HG02943 (cell line): ENCODE measurements around the gene ECE1.
A peak's percentile ranks its signal among the peaks of the same experiment; 100 is the strongest.
"Not testable (repeated sequence)": the region's sequence is repeated elsewhere in the genome, so short reads cannot be mapped to it uniquely, and the experiment has no call there.

Experiments used
- ATAC-seq: cut with Tn5 transposase; IDR thresholded peaks from one replicate; pipeline ENCODE4 v1.9.1; 2021; ENCODE audit warnings: mild to moderate bottlenecking, low read depth, moderate library complexity; ENCODE audit not compliant: unreplicated experiment

ECE1 gene

DNA sequence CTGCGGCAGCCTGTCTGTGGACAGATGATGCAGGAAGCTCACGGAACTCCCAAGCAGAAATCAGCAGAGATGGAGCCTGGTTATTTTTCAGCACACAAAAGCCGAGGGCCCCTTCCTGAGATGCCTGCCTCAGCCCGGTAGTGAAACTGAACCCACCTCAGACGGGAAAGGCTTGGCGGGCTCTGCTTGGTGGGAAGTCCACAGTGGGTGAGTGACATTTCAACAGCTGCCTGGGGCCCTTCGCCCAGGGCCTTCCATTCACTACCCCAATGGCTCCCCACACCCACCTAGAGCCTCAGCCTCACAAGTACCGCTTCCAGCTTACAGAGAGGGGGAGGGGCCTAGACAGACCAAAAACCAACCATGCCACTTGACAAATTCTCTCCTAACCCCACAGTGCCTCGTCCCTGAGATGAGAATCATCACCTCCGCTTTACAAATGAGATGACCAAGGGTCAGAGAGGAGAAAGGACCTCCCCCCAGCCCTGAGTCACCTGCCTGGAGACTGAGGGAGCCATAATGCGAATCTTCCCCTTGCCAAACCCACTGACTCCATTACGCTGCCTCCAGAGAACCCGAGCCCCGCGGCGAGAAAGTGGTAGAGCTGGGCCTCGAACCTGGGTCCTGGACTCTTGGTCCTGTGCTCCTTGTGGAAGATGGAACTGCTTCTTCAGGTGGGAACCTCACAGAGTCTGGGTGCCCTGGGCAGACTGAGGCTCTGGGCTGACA is 3.4 kb upstream of the ECE1 start:
- peak; percentile 32 for ATAC-seq

DNA sequence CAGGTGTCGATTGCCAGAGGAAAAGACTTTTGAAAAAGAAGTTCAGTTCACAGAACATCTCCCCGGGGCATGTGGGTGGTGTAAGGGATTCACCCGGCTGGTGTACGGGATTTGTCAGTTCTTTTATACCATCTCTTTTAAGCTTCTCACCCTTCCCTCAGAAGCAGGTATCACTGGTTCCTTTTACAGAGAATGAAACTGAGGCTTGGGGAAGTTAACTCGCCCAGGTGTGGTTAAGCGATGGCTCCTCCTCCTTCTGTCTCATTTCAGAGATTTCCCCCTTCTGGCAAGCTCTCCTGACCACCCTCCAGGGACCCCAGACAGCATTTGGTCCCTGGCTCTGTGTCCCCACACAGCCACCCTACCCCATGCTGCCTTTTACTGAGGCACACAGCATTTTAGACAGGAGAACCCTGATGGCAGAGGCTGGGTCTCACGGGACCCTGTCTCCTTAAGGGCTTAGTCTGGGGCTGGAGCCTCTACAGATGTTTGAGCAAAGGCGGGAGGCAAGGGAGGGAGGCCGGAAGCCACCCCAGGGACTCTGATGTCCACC is 2.8 kb upstream of the ECE1 start:
- peak; percentile 29 for ATAC-seq

DNA sequence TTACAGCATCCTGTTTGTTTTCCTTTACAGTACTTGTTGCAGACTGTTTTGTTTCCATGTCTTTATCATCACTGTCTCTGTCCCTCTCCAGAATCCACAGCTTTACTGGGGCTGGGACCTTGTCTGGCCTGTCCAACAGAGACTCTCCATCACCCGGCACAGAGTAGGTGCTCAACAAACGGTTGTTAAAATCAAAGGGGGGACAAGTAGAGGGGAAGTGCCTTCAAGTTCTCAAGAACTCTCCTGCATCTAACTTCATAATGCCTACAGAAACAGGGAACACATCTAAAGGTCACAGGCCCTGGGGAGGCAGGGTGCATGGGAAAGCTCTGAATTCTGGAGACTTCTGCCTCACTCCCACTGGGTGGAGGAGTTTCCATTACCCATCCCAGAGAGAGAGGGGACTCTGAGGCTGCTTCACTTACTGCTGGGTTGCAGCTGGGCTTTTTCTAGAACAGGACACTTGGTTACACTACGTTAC is 2.3 kb upstream of the ECE1 start:
- ATAC-seq, result peak; percentile 4

DNA sequence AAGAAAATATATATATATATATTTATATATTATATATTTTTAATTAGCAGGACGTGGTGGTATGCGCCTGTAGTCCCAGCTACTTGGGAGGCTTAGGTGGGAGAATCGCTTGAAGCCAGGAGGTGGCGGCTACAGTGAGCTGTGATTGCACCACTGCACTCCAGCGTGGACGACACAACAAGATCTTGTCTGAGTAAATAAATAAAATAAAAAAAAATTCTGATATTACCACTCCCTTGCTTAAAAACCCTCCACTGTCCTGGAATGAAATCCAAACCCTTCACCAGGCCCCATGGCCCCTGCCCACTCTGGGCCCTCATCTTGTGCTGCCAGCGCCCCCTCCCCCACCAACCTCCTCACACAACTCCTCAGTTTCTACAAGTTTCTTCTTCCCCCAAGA is 1.7 kb upstream of the ECE1 start:
- ATAC-seq, result no peak

DNA sequence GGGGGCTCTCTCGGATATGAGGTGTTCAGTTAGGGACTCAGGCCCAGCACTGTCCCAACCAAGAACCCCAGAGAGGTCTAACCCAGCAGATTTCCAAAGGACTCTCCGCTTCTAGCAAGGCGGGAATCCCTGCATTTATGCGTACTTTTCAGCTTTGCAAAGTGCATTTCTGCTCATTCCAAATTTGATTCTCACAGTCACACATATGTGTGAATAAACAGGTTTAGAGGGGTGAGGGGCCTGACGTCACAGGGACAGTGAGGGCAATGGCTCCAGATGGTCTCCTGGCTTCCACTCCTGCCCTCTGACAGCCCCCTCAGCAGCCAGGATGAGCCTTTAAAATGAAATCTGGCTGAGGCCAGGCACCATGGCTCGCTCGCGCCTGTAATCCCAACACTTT is 921 bp upstream of the ECE1 start:
- no peak for ATAC-seq

DNA sequence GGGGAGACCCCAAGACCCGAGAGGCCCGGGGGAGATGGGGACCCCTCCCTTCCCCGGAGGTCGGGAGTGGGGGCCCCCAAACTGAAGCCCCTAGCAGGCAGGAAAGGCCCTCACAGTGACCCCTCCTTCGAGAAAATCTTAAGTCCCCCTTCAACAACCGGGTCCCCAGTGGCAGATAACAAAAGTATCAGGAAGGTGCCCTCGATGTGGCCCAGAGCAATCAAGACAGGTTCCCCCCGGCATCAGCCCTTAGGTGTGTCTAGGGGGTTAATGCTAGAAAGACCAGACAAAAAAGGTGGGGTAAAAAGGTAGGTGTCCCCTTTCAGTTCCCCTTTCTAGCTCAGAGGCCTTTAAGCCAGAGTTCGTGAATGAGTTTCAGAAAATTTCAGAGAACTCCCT is 282 bp upstream of the ECE1 start:
- ATAC-seq, result no peak

DNA sequence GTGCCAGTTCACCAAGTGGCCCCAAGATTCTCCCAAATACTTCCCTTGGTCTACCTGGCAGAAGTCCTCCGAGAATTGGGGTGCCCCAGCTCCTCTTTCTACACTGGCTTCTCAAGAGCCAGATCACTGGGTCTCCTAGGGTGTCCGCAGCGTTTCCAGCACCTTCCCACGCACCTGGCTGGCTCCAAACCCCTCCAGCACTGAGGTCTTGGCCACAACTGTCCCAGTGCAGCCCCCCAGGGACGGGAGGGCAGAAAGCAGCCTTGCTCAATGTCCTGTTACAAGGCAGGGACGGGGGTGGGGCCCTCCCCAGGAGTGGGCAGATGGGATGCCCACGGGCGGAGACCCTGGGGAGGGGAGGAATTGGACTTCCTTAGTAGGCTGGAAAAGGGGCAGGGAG is 1.1 kb downstream of the ECE1 start:
- no peak for ATAC-seq

DNA sequence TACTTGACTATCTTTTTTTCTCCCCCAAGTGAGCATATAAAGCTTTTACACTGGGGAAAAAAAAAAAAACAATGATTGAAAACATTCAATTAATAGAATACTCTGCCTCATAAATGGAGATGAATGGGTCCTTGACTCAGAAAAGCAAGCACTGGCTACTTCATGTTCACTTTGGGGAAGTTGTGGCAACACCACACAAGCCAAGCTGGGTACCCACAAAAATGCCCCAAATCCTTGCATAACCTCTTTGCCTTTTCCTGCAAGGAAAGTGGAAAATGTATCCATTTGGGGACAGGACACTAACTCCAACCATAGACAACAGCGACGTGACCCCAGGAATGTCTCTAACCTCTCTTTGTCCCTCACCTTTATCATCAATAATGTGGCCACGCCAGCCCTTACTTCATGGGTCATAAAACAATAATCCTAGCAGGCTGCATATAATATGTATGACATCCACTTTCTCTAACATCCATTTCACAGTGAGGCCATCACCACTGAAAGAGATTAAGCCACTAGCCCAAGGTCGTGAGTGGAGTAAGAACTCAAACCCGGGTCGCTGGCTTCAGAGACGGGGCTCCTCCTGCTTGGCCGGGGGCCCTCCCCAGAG is 2.3 kb downstream of the ECE1 start:
- no peak for ATAC-seq

DNA sequence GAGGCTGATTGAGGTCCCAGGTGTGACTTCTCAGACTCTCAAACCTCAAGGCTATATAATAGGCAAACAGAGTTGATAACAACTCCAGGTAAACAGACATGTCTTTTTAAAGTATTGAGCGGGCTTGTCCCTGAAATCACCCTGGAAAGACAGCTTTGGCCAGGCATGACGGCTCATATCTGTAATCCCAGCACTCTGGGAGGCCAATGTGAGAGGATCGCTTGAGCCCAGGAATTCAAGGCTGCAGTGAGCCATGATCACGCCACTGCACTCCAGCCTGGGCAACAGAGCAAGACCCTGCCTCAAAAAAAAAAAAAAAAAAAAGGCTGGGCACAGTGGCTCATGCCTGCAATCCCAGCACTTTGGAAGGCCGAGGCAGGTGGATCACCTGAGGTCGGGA is 4.9 kb downstream of the ECE1 start:
- not testable (repeated sequence) for ATAC-seq

DNA sequence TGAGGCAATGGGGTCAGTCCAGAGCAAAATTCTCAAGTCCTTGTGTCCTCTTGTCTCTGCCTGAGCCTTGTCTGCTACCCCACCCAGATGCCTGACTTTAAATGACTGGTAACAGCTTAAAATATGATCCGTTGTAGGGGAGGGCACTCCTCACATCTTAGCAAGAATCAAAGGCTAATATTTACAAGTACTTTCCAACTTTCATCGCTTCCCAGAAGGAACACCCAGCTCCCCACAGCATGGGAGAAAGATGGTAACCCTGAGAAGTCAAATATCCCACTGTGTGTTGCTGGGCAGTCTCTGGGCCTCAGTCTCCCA is 5.2 kb downstream of the ECE1 start:
- ATAC-seq, result no peak

DNA sequence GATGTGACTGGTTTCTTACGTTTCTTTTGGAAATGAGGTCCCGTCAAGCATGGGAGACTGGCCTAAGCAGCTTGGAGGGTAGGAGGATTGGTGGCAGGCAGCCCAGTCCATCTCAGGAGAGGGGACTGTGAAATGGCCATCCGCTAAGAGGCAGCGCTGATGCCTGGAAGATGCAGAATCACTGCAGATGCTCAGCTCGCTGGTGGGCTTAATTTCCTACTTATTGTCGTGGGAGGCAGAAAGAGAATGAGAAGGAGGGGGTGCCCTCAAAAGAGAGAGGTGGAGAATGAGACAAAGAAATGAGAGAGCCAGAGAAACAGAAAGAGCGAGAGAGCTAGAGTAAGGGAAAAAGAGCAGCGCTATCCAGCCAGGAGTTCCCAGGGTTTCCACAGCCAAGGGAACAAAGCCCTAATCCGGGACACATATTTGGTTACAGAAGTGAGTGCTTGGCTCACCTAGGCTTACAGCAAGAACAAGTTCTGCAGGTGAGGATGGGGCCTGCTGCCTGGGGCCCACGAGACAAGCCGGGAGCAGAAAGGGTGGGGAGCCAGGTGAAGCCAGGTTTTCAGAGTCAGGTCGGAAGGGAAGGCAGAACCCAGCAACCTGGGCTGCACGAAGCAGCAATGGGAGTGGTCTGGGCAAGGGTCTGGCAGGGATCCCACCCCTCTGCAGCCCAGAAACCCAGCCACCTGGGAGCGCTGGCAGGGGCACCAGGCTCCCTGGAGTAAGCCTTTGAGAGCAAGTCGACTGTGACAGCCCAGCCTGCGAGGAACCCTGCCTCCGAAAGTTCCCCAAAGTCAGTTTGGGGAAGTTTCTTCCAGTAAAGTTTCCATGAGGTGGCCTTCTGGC is 5.8 kb downstream of the ECE1 start:
- ATAC-seq, result no peak

DNA sequence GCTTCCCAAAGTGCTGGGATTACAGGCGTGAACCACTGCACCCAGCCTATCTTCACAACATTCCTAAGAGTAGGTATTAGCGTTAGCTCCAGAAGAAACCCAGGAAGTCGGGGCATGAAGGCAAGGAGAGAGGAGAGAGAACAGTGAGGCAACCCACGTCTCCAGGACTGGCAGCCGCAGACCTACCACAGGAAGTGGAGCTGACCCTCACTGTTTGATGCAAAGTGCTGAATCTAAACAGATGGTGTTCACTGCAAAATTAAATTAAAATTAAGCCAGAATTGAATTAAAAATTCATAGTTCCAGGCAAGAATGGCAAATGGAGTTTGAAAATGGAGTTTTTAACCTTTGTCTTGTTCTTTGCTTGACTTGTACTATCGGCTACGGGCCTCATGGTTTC is 6.7 kb downstream of the ECE1 start:
- ATAC-seq, result no peak

DNA sequence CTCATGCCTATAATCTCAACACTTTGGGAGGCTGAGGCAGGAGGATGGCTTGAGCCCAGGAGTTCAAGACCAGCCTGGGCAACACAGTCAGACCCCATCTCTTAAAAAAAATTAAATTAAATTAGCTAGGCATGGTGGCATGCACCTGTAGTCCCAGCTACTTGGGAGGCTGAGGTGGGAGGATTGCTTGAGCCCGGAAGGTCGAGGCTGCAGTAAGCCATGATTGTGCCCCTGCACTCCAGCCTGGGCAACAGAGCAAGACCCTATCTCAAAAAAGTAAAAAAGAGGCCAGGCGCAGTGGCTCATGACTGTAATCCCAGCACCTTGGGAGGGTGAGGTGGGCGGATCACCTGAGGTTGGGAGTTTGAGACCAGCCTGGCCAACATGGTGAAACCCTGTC is 8.2 kb downstream of the ECE1 start:
- ATAC-seq, result not testable (repeated sequence)

DNA sequence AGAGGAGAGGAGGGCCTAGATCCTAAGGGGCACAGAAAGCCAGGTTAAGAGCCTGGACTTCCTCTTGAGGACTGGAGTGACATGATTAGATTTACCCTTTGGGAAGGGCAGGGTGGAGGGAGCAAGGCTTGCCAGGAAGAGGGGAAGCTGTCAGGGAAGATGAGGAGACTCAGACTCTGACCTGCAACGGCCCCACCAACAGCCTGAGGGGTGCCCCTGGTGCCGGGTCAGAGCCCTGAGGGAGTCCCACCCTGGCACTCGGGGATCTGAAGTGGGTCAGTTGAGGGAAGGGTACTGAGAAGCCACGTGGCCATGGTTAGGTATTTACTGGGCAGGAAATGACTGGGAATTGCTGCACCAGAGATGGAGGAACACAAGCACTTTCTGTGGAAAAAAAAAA is 9.8 kb downstream of the ECE1 start:
- no peak for ATAC-seq

DNA sequence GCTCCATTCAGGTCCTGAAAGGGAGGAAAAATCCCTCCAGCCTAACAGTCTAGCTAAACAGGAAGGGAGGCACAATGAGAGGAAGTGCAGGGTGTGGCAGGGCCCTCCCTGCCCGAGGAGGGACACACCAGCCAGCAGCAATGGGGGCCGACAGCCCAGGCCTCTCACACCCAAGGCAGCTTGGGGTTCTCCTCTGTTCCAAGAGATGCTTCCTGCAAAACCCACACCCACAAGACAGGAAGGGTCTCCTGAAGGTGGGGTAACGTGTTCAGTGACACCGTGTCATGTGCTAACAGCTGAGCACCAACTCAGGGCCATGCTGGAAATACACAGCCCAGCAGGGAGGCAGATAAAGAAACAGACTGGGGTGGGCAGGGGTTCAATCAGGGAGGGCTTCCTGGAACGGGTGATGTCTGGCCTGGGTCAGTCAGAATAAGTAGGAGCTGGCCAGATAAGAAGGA is 10.2 kb downstream of the ECE1 start:
- no peak for ATAC-seq

DNA sequence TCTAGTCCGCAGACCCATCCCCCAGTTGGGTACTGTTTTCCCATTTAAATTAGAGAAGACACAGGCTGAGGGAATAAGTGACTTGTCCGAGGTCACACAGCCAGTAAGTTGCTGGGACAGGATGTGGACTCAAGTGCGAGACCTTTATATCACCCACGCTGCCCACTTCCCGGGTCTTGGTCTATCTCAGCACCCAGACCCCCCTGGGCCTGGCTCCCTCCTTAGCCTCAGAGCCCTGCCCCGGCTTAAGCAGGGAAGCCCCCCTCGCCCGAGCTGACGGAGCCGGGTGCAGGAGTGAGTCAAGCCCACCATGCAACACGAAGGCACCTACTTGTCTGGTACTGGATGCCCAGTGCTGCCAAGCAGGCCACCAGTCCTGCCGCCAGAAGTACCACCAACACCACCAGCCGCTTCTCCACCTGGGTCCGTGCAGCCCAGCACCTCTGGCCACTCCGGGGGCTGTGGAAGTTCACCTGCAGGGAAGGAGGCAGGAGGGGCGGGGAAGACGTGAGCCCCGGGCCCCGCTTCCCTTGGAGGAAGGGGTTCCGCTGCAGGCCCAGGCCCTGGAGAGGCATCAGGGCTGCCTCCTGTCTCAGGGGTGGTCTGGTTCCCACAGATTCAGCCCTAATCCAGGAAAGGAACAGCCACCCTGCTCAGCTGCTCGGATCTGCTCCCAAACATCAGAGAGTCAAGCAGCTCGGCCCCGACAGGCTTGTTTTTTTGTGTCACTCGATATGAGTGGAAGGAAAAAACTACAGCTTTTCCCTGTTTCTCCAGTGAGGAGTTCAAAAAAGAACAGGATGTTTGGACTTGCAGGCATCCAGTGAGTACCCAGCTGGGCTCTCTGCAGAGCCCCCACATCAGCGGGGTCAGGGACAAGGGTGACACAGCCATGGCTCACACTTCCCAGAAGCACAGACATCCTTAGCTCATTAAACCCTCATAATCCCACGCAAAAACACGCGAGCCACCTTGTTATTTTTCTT is 11.1 kb downstream of the ECE1 start:
- no peak for ATAC-seq

DNA sequence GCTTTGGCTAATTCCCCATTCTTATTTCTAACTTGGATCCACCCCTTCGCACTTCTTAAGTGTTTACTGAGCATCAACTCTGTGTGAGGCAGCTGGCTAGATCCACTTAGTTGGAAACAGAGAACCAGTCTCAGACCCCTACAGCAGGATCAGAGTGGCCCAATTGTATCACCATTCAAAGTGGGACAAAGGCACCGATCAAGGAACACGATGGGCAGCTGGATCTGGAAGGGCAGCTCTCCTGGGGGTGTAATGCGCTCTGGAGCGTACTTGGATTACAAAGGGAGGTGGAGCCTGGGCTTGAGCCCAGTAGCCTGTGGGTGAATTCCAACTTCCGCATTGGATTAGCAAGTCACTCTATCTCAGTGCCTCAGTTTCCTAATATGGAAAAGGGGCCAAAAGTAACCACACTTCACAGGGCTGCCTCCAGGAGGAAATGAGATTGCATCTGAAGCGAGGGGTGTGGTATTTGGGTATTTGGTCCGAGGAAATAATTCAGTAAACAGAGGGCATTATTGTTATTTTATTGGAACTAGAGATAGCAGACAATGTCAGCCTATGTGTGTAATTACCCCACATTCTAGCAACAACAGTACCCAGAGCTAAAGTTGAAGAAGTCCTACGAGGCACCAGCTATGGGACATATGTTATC is 11.9 kb downstream of the ECE1 start:
- ATAC-seq, result no peak

DNA sequence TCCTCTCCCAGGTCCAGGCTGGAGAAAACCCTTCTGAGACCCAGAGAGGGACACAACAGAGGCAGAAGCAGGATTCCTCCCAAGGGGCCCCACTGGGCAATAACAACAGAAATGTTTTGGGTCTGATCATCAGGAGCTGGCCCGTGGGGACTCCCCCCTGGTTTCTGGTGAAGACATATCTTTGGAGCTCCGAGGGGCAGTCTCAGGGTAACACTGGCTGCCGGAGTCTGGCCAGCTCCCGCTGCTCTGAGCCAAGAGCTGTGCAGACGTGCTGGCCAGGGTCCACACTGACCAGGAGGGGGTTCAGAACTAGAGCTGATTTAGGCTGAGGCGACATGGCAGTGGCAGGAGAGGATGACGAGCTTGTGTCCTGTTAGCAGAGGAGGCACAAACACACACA is 13.1 kb downstream of the ECE1 start:
- ATAC-seq, result no peak

DNA sequence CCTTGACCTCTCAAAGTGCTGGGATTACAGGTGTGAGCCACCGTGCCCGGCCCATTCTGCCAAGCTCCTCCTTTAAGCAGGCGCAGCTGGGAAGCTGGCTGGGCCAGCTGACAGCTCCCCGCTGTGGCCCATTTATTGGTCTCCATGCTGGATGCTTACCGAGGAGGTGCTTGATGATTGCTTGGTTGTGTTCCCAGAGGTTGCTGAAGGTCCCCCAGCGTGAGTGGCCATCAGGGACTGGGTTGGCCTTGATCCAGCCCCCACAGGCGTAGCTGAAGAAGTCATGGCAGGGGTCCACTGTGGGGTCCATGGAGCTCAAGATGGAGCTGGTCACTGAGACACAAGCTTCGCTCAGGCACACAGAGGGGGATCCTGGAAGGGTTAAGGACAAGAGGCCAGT is 17.7 kb downstream of the ECE1 start:
- ATAC-seq, result no peak

DNA sequence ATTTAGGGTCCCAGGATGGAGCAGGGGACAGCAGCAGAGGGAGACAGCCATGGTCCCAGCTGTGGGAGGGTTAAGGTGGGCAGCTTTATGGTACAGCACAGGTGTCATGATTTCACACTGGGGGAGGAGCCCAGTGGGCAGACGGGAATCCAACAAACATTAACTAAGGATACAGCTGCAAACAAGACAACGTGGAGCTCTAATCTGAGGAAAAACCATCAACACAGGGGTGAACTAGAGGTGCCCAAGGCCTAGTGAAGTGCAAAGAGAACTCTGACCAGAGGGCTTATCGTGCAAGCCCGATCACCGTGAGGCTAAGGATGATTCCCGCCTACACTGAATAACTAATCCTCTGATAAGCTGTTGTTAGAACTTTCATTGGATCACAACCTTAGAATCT is 18.7 kb downstream of the ECE1 start:
- no peak for ATAC-seq
